Kidney (tissue), 14 donors: ENCODE data around the gene CLK1. TPM values are rescaled to one million over a fixed set of nuclear protein-coding genes. Genes with fewer than 3 reads are reported as not detected.

Source experiments
- DNase-seq, 5 donors: peaks; one replicate each; pipeline ENCODE4 v3.0.0-alpha.2; 2013 to 2020
- FAIRE-seq: peaks from 2 replicates; lab custom pipeline; 2012; peaks lifted over from hg19 to GRCh38; lab: Jason Lieb, UNC
- H3K27ac ChIP-seq, 2 donors: one replicate each; pipeline ENCODE4 v1.7.0; 2013; ENCODE audit warnings: low read depth in 2 of 2, low read length in 2 of 2, inconsistent platforms in 1 of 2
- H3K27me3 ChIP-seq: one replicate; pipeline ENCODE4 v1.7.1; 2013; ENCODE audit warnings: low read length, inconsistent platforms; ENCODE audit not compliant: control insufficient read depth, insufficient read depth
- H3K36me3 ChIP-seq, 3 donors: one replicate each; pipeline versions ENCODE4 v1.7.0 to v1.7.1; 2013; ENCODE audit warnings: low read length in 3 of 3, control low read depth in 1 of 3, inconsistent platforms in 1 of 3; ENCODE audit not compliant: insufficient read depth in 3 of 3, control insufficient read depth in 2 of 3
- H3K4me1 ChIP-seq, 3 donors: one replicate each; pipeline versions ENCODE4 v1.7.0 to v1.7.1; 2013; ENCODE audit warnings: low read length in 3 of 3, inconsistent platforms in 1 of 3, low read depth in 1 of 3; ENCODE audit not compliant: control insufficient read depth in 2 of 3, insufficient read depth in 2 of 3
- H3K4me3 ChIP-seq, 3 donors: one replicate each; pipeline versions ENCODE4 v1.7.0 to v1.8.1; 2013; ENCODE audit warnings: low read length in 3 of 3, control low read depth in 1 of 3, inconsistent platforms in 1 of 3
- H3K9ac ChIP-seq, 3 donors: one replicate each; pipeline versions ENCODE4 v1.7.0 to v1.7.1; 2013; ENCODE audit warnings: low read length in 3 of 3, control low read depth in 1 of 3, inconsistent platforms in 1 of 3
- H3K9me3 ChIP-seq, 3 donors: one replicate each; pipeline versions ENCODE4 v1.7.0 to v1.7.1; 2013; ENCODE audit warnings: low read length in 3 of 3, control low read depth in 1 of 3, inconsistent platforms in 1 of 3; ENCODE audit not compliant: control insufficient read depth in 2 of 3, insufficient read depth in 1 of 3
- CTCF ChIP-seq: IDR thresholded peaks from 3 replicates; pipeline ENCODE4 v1.5.1; 2012; ENCODE audit warnings: mild to moderate bottlenecking, moderate library complexity, borderline replicate concordance; ENCODE audit not compliant: insufficient read depth; ENCODE audit errors: extremely low read depth
- intact Hi-C: fragments of 100-400 bp; cut with DNase I; formaldehyde crosslinking; loops from one replicate; pipeline ENCODE4 v1.11.1; 2022
- polyA plus RNA-seq: library from polyadenylated mRNA; stranded (reverse); fragments of 350-450 nt; fragmentation: Illumina TruSeq; extraction: RNeasy Lipid Tissue Mini Kit (QIAGEN cat#74804); gene quantifications from one replicate; pipeline ENCODE4 v1.2.3, GENCODE V29; 2014; ENCODE audit warnings: low read depth, low replicate concordance; ENCODE audit not compliant: insufficient read depth
- total RNA-seq: library from RNA; stranded (reverse); fragmentation: NEBNext Ultra II Directional; extraction: Animal tissue kit (Norgen Biotek cat#: 25700); gene quantifications from one replicate; pipeline ENCODE4 v1.2.1, GENCODE V29; 2021
- donor health status: control.
- donor health status: control.
- donor health status: control.
- donor health status: control.
- donor health status: control.
- donor health status: DM: yes; HTN: yes; CAD: no.
- donor health status: Normal renal cell carcinoma (clear cell type).

The CLK1 gene
- total and polyA plus RNA-seq, 2 donors from 2014 or later: 91.4 to 108 TPM

DNA sequence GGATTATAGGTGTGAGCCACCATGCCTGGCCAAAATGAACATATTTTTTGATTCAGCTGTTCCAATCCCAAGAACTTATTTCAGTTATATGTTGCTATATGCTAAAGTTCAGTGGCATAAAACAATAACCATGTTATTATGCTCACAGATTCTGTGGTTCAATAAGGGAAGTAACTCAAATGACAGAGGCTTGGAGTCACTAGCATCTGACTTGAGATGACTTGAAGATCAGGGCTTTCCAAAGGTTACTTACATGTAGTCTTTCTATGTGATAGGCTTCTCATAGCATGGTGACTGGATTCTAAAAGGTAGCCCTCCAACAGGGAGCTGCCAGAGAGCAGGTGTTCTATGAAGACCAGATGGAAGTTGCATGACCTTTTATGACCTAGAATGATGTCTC is 17.2 kb downstream of the CLK1 start:
- no peaks in the 10 kb centered on the region for H3K9me3 ChIP-seq
- TF ChIP-seq CTCF: no peak
- H3K27me3 ChIP-seq: no peaks in the 10 kb centered on the region
- H3K4me3 ChIP-seq: no peak overlapping the region
- no peaks in the 10 kb centered on the region for H3K4me1 ChIP-seq
- no peak for DNase-seq
- peaks cover 2 to 16% (median 14%) of the 10 kb centered on the region in 3 donors for H3K36me3 ChIP-seq
- no peak overlapping the region for H3K9ac ChIP-seq
- intact Hi-C loops: no loop called here
- no peak for FAIRE-seq
- H3K27ac ChIP-seq: no peak overlapping the region

DNA sequence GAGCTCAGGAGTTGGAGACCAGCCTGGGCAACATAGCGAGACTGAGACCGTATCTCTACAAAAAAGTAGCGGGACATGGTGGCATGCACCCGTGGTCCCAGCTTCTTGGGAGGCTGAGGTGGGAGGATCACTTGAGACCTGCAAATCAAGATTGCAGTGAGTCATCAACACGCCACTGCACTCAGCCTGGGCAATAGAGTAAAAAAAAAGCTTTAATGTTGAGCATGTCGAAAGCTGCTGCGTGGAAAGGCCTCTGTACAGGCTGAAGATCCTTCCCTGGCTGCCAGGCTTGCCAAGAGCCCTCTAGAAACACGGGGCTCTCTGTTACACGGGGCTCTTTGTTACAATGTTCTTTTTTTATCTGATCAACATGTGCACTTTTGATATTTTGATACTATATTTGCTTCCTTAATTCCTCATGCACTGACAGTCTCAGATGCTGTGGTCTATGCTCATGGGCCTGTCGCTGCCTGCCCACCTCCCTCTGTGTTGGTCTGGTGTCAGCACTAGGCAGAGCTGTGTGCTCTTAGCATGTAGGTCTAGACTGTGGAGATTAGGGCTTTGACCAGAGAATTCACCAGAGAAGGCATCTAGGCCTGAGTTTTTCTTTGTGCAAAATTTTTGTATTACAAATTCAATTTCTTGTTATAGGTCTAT is 18.7 kb downstream of the CLK1 start:
- H3K36me3 ChIP-seq: peaks cover 0 to 2% (median 0%) of the 10 kb centered on the region in 3 donors
- intact Hi-C loops: no loop called here
- no peak overlapping the region for H3K27ac ChIP-seq
- H3K9me3 ChIP-seq: no peaks in the 10 kb centered on the region
- H3K27me3 ChIP-seq: no peaks in the 10 kb centered on the region
- H3K4me3 ChIP-seq: no peak overlapping the region
- DNase-seq: no peak
- no peak for FAIRE-seq
- no peak overlapping the region for H3K9ac ChIP-seq
- TF ChIP-seq CTCF: no peak
- H3K4me1 ChIP-seq: no peaks in the 10 kb centered on the region

GRCh38 chr2:200845194-200845593 is 19.3 kb downstream of the CLK1 start:
- H3K27ac ChIP-seq: no peak overlapping the region
- no peak overlapping the region for H3K4me3 ChIP-seq
- intact Hi-C loops: no loop called here
- H3K9ac ChIP-seq: no peak overlapping the region
- no peaks in the 10 kb centered on the region for H3K27me3 ChIP-seq
- no peak for DNase-seq
- TF ChIP-seq CTCF: no peak
- FAIRE-seq: no peak
- no peaks in the 10 kb centered on the region for H3K4me1 ChIP-seq
- no peaks in the 10 kb centered on the region for H3K9me3 ChIP-seq
- H3K36me3 ChIP-seq: no peaks in the 10 kb centered on the region
